HG03108 (cell line): ENCODE measurements around the gene HOATZ.

Source experiments
- ATAC-seq: cut with Tn5 transposase; IDR thresholded peaks from one replicate; pipeline ENCODE4 v1.9.1; 2021; ENCODE audit warnings: moderate library complexity; ENCODE audit not compliant: unreplicated experiment

HOATZ gene

GRCh38 chr11:111548525-111548924, 33.9 kb downstream of the HOATZ start:
- ATAC-seq, result no peak

DNA sequence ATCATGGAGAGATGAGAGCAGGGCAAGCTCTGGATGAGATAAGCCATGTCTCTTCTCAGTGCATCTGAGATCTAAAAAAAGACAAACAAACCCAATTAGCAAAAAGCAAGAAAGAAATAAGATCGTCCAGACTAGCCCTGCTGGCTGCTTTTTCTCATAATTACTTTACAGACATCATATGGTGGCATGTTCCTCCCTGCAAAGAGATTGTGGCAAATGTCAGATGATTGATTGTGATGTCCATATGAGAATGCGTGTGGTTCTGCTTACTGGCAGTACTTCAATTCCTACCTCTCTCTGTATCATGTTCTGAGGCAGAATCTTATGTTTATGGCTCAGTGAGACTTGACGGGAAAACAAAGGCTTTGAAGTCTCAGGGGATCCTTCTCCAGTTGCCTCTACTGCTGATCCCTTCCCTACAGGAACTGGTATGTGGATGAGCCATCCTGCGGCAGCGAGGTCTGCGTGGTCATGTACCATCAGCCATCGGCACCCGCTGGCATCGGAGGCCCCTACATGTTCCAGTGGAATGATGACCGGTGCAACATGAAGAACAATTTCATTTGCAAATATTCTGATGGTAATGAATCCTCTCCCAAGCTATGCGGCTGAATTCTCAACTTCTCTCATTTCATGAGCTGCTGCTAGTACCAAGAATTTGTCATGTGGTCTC, 34.8 kb downstream of the HOATZ start:
- no peak for ATAC-seq

GRCh38 chr11:111549869-111550203, 35.3 kb downstream of the HOATZ start:
- no peak for ATAC-seq

GRCh38 chr11:111550258-111550657, 35.7 kb downstream of the HOATZ start:
- ATAC-seq, result no peak

- ATAC-seq, result no peak
These were observed 40.0 kb downstream of the HOATZ start for GRCh38 chr11:111554532-111554931.

DNA sequence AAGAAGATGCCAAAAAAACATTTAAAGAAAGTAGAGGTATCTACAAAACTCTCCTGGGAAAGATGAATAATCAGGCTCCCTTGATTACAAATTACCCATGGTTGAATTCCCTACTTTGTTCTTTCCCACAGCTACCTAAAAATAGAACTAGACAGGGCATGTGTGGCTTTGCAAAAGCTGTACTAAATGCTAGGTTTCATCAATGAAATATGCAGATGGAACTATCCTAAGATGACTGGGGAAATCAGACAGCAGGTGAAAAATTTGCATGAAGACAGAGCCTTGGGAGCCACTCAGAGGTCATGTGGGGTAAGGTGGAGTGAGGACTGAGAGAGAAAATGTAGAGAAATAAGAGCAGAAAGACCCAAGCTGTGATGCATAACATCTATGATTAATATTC, 40.7 kb downstream of the HOATZ start:
- no peak for ATAC-seq

- no peak for ATAC-seq
These were observed 43.0 kb downstream of the HOATZ start for GRCh38 chr11:111557425-111558111.

DNA sequence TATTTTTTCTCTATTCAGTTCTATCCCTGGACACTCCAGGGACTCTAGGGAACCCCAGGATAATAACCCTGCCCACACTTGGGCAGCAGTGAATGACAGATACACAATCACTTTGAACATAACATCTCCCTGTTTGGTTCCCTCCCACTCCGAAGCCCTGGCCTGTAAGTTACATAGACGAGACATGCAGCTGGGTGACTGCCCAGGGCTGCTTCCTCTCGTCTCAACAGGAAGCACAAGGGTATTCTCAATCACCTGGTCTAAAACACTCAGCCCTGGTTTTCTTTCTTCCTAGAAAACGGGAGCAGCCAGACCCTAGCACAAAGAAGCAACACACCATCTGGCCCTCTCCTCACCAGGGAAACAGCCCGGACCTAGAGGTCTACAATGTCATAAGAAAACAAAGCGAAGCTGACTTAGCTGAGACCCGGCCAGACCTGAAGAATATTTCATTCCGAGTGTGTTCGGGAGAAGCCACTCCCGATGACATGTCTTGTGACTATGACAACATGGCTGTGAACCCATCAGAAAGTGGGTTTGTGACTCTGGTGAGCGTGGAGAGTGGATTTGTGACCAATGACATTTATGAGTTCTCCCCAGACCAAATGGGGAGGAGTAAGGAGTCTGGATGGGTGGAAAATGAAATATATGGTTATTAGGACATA, 45.4 kb downstream of the HOATZ start:
- ATAC-seq, result no peak

DNA sequence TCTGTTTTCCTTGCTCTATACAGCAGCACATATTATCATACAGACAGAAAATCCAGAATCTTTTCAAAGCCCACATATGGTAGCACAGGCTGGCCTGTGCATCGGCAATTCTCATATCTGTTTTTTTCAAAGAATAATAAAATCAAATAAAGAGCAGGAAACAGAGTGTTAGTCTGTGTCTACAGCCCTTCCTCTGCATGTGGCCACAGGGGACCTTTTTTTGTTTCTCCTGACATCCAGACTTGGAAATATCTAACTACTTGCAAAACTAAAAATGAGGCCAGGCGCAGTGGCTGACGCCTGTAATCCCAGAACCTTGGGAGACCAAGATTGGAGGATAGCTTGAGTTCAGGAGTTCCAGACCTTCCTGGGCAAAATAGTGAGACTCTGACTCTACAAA, 46.2 kb downstream of the HOATZ start:
- ATAC-seq, result no peak

DNA sequence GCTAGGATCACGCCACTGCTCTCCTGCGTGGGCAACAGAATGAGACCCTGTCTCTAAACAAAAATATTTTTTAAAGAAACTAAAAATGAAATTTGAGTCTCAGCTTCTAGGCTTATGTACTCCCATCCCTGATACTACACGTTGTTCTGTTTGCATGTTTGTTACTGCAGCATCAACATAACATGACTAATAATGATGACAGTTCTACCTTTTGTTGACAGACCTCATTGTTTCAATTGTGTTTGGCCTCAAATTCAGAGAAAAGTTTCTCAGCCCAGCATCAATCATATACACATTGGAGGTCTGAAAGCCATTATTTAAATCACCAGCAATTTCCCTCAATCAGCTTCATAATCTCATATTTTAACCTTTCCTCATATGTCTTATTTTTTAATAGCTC, 46.7 kb downstream of the HOATZ start:
- ATAC-seq, result no peak

DNA sequence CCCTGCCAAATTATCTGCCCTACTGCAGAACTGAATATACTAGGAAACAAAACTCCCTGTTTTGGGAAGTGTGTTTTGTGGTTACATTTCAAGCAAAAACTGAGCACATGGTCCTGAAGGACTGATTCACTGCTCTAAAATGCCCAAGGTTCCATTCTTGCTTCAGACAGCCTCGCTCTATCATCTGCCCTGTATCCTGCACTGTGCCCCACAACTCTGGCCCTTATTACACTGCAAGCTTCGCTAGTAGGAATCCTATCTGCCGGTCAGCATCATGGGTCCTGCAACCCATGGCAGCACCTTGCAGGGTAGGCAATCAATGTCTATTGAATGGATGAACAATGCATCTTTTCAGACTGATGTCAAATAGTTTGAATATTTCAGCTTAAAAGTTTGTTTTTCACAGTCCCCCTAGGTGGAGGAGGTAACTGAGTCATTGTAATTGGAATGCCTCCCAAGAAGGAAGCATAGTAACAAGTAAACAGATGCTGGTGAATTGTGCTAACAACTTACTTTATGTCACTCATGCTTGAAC, 47.3 kb downstream of the HOATZ start:
- ATAC-seq, result no peak

GRCh38 chr11:111562692-111563389, 48.3 kb downstream of the HOATZ start:
- no peak for ATAC-seq

DNA sequence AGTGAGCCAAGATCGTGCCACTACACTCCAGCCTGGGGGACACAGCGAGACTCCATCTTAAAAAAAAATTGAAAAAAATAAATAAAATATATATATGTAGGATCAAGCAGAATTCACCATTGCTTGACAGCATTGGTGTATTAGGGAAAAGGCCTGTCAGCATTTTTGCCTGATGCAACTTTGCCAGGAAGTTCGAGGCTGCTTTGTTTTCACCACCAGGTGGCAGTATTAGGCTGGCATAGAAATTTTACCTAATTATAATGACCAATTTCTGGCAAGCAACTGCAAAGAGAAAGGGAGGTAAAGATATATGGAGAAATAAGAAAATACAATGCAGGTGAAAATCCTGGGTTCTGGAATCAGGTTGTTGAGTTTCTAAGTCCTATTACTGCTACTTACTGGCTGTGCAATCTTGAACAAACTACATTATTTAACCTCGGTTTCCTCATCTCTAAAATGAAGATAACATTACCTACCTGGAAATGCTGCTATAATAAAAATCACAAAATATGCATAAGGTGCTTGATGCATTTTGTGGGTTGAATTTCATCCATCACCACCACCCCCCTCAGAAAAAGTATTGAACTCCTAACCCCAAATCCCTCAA, 50.6 kb downstream of the HOATZ start:
- ATAC-seq, result no peak

- no peak for ATAC-seq
These were observed 51.7 kb downstream of the HOATZ start for GRCh38 chr11:111566324-111566723.

DNA sequence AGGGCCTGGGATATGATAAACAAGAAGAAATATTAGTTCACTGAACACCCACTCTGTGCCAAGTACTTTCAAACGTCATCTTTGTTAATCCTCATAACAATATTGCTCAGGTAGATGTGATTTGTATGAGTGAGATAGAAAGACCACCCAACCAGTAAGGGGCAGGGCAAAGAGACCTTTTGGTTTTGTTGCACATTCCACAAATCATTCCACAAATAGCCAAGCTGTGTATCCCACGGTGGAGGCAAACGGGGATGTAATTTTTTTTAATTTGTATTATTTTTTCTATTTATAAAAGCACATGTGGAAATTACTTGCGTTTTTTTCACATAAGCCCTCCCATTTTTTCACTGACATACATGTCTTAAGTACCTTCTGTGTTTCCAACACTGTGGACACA, 54.9 kb downstream of the HOATZ start:
- no peak for ATAC-seq

GRCh38 chr11:111570796-111571195, 56.2 kb downstream of the HOATZ start:
- no peak for ATAC-seq

- no peak for ATAC-seq
These were observed 57.4 kb downstream of the HOATZ start for GRCh38 chr11:111571829-111572501.

GRCh38 chr11:111572581-111572980, 58.0 kb downstream of the HOATZ start:
- no peak for ATAC-seq

GRCh38 chr11:111573821-111574249, 59.3 kb downstream of the HOATZ start:
- ATAC-seq, result no peak
